HG02973 (cell line): ENCODE data around the gene FSTL1.

Experiments used
- ATAC-seq: cut with Tn5 transposase; IDR thresholded peaks from one replicate; pipeline ENCODE4 v1.9.1; 2021; ENCODE audit warnings: moderate library complexity; ENCODE audit not compliant: unreplicated experiment

The FSTL1 gene

DNA sequence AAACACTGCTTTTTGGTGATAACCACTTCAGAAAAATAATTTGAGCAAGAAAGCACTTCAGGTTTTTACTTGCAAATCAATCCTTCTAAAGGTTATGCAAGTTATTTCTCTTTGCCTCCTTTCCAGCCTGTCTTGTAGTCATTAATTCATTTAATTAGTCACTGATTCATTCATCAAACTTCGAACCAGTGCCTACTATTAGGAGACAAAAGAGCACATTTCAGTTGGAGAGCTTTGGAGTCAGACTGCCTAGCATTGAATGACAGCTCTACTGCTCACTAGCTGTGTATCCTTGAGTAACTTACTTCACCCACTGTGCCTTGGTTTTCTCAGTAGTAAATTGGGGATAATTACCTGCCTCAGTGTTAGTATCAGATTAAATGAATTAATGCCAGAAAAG, 86.7 kb downstream of the FSTL1 start:
- ATAC-seq = no peak

DNA sequence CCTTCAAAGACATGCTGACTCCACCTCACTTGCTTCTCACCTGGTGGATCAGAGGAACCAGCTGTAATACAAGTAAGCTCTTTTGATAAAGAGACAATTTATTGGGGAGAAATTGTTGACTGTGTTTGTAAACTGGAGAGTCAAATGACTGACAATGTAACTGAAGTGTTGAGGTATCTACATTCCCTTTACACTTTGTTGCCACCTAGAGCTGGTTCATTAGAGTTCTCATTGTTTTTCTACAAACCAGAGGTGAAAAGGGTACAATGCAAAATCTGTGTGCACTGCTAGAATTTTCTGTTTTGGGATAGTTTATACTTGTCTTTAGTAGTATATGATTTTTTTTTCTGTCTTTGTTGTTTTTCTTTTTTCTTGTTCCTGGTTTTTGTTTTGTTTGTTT, 93.0 kb downstream of the FSTL1 start:
- no peak for ATAC-seq

DNA sequence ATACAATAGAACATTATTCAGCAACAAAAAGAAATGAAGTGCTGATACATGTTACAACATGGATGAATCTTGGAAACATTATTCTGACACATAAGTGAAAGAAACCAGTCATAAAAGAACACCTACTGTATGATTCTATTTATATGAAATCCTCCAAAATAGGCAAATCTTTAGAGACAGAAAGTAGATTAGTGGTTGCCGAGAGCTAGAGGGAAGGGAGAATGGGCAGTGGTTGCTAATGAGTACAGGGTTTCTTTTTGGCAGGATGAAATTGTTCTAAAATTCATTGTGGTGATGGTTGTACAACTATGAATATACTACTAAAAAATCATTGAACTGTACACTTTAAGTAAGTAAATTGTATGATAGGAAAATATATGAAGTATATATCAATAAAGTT, 95.3 kb downstream of the FSTL1 start:
- no peak for ATAC-seq

DNA sequence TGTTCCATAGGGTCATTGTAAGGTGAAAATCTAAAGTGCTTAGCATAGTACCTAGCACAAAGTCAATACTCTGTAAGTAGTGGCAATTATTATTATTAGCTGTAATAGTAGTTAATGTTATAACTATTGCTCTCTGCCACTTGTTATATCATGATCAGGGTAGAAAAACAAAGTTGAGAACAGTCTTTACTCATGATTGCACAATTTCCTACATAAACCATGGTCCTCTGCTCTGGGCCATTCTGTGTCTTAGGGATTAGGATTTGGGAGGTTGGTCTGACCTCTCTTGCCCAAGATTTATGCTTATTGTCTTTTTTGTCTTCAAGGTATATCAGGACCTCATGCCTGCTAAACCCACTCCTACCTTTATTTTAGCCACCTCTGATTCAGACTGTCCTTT, 97.3 kb downstream of the FSTL1 start:
- ATAC-seq = no peak

DNA sequence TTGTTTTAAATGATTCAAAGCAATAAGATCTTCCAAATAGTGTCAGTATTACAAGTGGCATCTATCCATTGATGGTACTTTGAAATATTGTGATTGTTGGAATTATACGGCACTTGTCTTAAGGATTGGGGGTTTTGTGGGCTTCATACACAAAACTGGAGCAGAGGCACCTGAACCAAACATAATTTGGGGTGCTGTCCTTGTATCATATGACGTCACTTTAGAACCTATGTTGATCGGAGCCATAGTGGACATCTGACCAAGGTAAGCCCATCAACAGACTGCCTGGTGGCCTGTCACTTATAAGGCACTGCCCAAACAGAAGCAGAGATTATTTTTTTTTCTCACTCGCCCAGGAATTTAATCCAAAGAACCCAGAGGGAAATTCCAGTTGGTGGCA, 98.8 kb downstream of the FSTL1 start:
- ATAC-seq = no peak

DNA sequence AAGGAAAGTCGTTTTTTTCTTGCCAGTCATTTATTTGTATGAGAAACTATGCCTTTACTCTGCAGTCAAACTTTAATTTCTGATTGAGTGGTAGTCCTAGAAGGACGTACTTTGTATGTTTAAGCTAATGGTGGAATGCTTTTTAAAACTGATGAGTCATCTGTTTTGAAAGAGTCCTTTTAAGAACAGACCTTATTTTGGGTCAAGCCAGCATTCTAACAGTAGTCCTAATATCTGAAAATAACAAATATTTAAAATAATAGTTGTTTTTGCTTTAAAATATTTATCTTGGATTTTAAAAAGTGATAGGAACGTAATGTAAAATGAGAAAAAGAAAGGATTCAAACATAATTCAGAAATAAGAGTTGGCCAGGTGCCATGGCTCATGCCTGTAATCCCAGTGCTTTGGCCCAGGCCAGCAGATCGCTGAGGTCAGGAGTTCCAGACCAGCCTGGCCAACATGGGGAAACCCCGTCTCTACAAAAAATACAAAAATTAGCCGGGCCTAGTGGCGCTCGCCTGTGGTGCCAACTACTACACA, 100.3 kb downstream of the FSTL1 start:
- ATAC-seq = no peak

DNA sequence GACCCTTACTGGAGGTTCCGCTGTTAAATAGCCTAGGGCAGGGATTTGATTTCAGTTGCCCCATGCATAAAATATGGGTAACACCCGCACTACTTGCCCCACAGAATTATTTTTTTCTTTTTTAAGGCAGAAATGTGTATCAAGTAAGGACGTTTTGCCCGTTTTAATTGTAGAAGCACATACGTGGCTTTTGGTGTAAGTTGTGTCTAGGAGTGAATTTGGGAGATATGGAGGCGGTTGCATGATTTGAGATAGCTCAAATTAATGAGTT, 101.0 kb downstream of the FSTL1 start:
- ATAC-seq = no peak

DNA sequence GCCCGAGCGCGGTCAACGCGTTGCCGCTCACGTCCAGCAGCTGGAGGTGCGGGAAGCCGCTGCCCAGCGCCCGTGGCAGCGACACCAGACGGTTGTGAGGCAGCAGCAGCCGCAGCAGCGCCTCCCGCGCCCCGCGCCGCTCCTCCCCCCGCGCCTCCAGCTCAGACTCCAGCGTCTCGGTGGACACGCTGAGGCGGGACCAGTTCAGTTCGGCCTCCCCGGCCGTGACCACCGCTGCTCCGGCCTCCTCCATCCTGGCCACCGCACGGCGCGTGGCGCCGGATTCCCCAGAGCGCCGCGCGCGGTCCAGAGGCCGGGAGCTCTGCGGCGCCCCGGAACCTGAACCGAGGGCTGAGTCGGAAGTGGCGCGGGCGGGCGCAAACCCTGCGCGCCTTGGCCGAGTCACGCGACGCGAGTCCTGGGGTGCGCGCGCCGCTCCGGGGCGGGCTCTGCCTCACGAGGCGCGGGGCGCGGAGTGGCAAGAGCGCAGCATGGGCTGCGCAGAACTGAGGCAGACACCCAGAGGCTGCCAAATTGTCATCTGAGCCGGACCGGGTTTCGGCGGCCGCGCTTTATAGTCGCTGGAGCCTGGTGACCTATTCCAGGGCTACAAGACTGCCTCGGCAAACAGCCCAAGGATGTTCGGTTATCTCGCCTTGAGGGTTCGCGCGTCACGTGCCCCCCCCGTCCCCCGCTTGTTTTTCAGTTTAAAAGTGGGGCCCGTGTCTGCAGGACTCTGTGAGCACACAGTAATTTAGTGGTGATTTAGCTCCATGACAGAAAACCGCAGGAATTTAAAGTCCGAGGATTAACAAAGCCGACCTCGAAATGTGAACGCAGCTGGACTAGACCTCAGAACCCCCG, 101.6 kb downstream of the FSTL1 start, which contains the start of gene LRRC58:
LRRC58 (minus strand) TSS at position 364 of the 864 bp plus-strand sequence; CDS start at position 253, 111 bp downstream.
- peak; percentile 85 for ATAC-seq

DNA sequence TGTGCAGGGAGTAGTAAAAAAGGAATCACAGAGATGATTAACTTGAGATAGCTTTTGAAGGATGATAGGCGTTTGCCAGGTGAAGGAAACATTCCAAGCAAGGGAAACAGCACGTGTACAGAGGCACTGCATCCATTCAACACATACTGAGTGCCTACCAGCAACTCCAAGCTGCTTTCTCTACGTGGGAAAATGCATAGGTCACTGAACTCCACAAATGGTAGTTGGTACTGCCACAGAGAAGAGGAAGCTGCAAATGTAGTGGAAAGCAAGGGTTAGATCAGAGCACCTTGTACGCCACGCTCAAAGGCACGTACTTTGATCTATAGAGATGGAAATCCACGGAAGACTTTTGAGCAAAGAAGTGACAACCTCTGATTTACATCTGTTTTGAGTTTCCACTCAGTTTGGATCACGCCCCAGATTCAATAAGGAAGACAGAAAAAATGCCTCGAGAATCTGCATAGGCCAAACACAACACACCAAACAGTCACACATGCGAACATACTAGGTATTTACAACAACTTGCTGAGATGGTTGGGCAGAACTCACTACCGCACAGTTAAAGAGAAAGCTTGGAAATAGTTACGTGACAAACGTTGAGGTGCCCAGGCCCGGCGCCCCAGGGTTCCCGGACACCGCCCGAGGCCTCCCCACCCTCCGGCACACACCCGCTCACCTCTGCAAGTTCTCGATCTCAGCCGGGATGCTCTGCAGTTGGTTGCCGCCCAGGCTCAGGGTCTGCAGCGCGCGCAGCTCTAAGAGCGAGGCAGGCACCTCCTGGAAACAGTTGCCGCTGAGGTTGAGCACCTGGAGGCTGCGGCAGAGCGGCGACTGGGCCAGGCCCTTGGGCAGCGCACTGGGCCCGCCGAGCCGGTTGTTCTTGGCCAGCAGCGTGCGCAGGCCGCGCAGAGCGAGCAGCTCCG, 102.5 kb downstream of the FSTL1 start:
- ATAC-seq = peak; percentile 53

DNA sequence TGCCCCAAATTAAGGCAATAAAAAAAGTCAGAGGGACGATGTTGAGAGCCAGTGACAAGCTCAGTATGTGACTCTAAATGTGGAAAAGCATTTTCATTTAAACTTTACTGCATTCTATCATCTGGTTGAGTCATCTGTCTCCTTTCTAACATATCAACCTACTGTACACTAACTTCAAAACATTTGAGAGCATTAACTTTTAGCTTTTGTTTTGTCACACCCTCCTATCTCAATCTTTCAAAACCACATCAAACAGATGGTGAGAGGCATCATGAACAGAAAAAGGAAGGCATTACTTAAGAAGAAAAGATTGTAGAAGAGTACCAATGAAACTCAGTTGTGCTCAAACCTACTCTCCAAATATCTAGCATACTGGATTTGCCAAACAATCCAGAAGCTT, 106.4 kb downstream of the FSTL1 start:
- no peak for ATAC-seq
